ENCODE measurements around the gene ATG4C. TPM values are rescaled to one million over a fixed set of nuclear protein-coding genes. Genes with fewer than 3 reads are reported as not detected.
"Not testable (repeated sequence)": the region's sequence is repeated elsewhere in the genome, so short reads cannot be mapped to it uniquely, and the experiment has no call there.

ATG4C gene
- total RNA-seq, 1 donor from 2014 or later: 7.3 TPM

DNA sequence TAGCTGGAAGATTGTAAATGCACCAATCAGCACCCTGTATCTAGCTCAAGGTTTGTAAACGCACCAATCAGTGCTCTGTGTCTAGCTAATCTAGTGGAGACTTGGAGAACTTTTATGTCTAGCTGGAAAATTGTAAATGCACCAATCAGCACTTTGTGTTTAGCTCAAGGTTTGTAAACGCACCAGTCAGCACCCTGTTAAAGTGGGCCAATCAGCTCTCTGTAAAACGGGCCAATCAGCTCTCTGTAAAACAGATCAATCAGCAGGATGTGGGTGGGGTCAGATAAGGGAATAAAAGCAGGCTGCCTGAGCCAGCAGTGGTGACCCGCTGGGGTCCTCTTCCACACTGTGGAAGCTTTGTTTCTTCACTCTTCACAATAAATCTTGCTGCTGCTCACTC lies 21.9 kb upstream of the ATG4C start:
- not testable (repeated sequence) for H3K27ac Mint-ChIP-seq (ENCODE audit: unreplicated experiment)

GRCh38 chr1:62765981-62766380 lies 18.0 kb upstream of the ATG4C start:
- DNase-seq (ENCODE audit: low spot score): no peak
- Mint-ChIP-seq H3K27ac (ENCODE audit: unreplicated experiment) (no peak overlapping the region), H3K27me3 (ENCODE audit: unreplicated experiment) (peaks cover 3% of the 10 kb centered on the region)

More for the DNA sequence above, 21.9 kb upstream of the ATG4C start:
- H3K9me3 Mint-ChIP-seq (ENCODE audit: unreplicated experiment); H3K36me3 Mint-ChIP-seq (ENCODE audit: low read depth, unreplicated experiment); H3K4me3 Mint-ChIP-seq (ENCODE audit: unreplicated experiment); H3K4me1 Mint-ChIP-seq (ENCODE audit: unreplicated experiment); H3K27me3 Mint-ChIP-seq (ENCODE audit: unreplicated experiment); DNase-seq (ENCODE audit: low spot score): not testable (repeated sequence)

DNA sequence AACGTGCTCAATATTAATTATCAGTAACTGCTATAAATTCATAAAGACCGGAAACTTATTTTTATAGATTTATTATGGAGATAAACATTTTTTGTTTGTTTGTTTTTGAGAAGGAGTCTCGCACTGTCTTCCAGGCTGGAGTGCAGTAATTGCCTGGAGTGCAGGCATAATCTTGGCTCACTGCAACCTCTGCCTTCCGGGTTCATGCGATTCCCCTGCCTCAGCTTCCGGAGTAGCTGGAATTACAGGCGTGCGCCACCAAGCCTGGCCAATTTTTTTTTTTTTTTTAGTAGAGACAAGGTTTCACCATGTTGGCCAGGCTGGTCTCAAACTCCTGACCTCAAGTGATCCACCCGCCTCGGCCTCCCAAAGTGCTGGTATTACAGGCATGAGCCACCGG lies 15.4 kb upstream of the ATG4C start:
- H3K36me3 Mint-ChIP-seq (ENCODE audit: low read depth, unreplicated experiment); H3K4me1 Mint-ChIP-seq (ENCODE audit: unreplicated experiment); H3K9me3 Mint-ChIP-seq (ENCODE audit: unreplicated experiment); H3K27ac Mint-ChIP-seq (ENCODE audit: unreplicated experiment); H3K27me3 Mint-ChIP-seq (ENCODE audit: unreplicated experiment); H3K4me3 Mint-ChIP-seq (ENCODE audit: unreplicated experiment); DNase-seq (ENCODE audit: low spot score): not testable (repeated sequence)

More at GRCh38 chr1:62765981-62766380, 18.0 kb upstream of the ATG4C start:
- Mint-ChIP-seq H3K4me3 (ENCODE audit: unreplicated experiment) (no peak overlapping the region), H3K4me1 (ENCODE audit: unreplicated experiment) (no peaks in the 10 kb centered on the region), H3K9me3 (ENCODE audit: unreplicated experiment) (no peaks in the 10 kb centered on the region), H3K36me3 (ENCODE audit: low read depth, unreplicated experiment) (no peaks in the 10 kb centered on the region)
- TF ChIP-seq CTCF (IDR thresholded peaks at IDR 0.05; ENCODE audit: unreplicated experiment): no peak

- no peaks in the 10 kb centered on the region for H3K27me3 Mint-ChIP-seq (ENCODE audit: unreplicated experiment)
- no peaks in the 10 kb centered on the region for H3K36me3 Mint-ChIP-seq (ENCODE audit: low read depth, unreplicated experiment)
- TF ChIP-seq CTCF (IDR thresholded peaks at IDR 0.05; ENCODE audit: unreplicated experiment): no peak
- no peak overlapping the region for H3K27ac Mint-ChIP-seq (ENCODE audit: unreplicated experiment)
- no peaks in the 10 kb centered on the region for H3K9me3 Mint-ChIP-seq (ENCODE audit: unreplicated experiment)
- no peak overlapping the region for H3K4me3 Mint-ChIP-seq (ENCODE audit: unreplicated experiment)
- H3K4me1 Mint-ChIP-seq (ENCODE audit: unreplicated experiment): no peaks in the 10 kb centered on the region
- no peak for DNase-seq (ENCODE audit: low spot score)
Observed at GRCh38 chr1:62772607-62773295, 11.2 kb upstream of the ATG4C start.

- no peaks in the 10 kb centered on the region for H3K36me3 Mint-ChIP-seq (ENCODE audit: low read depth, unreplicated experiment)
- H3K4me1 Mint-ChIP-seq (ENCODE audit: unreplicated experiment): no peaks in the 10 kb centered on the region
- H3K9me3 Mint-ChIP-seq (ENCODE audit: unreplicated experiment): no peaks in the 10 kb centered on the region
- no peak for DNase-seq (ENCODE audit: low spot score)
- TF ChIP-seq CTCF (IDR thresholded peaks at IDR 0.05; ENCODE audit: unreplicated experiment): no peak
- H3K27ac Mint-ChIP-seq (ENCODE audit: unreplicated experiment): no peak overlapping the region
- no peak overlapping the region for H3K4me3 Mint-ChIP-seq (ENCODE audit: unreplicated experiment)
- H3K27me3 Mint-ChIP-seq (ENCODE audit: unreplicated experiment): no peaks in the 10 kb centered on the region
Observed at GRCh38 chr1:62774006-62774405, 9.9 kb upstream of the ATG4C start.

GRCh38 chr1:62774971-62775595 lies 8.8 kb upstream of the ATG4C start:
- no peaks in the 10 kb centered on the region for H3K27me3 Mint-ChIP-seq (ENCODE audit: unreplicated experiment)
- no peak overlapping the region for H3K27ac Mint-ChIP-seq (ENCODE audit: unreplicated experiment)
- H3K9me3 Mint-ChIP-seq (ENCODE audit: unreplicated experiment): no peaks in the 10 kb centered on the region
- DNase-seq (ENCODE audit: low spot score): no peak
- no peak for TF ChIP-seq CTCF (IDR thresholded peaks at IDR 0.05; ENCODE audit: unreplicated experiment)
- H3K4me3 Mint-ChIP-seq (ENCODE audit: unreplicated experiment): no peak overlapping the region
- H3K36me3 Mint-ChIP-seq (ENCODE audit: low read depth, unreplicated experiment): no peaks in the 10 kb centered on the region
- H3K4me1 Mint-ChIP-seq (ENCODE audit: unreplicated experiment): no peaks in the 10 kb centered on the region

All from endothelial cell (in vitro differentiated cells).